ENCODE measurements around the gene BMPR1A.

BMPR1A gene

GRCh38 chr10:86967481-86967941, 211.1 kb downstream of the BMPR1A start:
- H3K27ac ChIP-seq: no peak overlapping the region
- TF ChIP-seq ZFX (IDR thresholded peaks at IDR 0.05) (no peak), CTCF (conservative IDR thresholded peaks at IDR 0.05) (no peak)

- no peak within 1 kb of the TSS for H3K27ac ChIP-seq
Measured at GRCh38 chr10:86968271-86968993, 212.0 kb downstream of the BMPR1A start, which contains the start of gene ADIRF. Gene ADIRF, plus strand, starts transcription at chr10:86968482. Its CDS starts 63 bp downstream, at chr10:86968545.

GRCh38 chr10:86968994-86969355, 212.6 kb downstream of the BMPR1A start:
- TF ChIP-seq CTCF (conservative IDR thresholded peaks at IDR 0.05): no peak
- no peak overlapping the region for H3K27ac ChIP-seq

More at GRCh38 chr10:86968271-86968993, 212.0 kb downstream of the BMPR1A start, which contains the start of gene ADIRF:
- TF ChIP-seq CTCF (conservative IDR thresholded peaks at IDR 0.05) (no peak), ZFX (IDR thresholded peaks at IDR 0.05) (no peak)

GRCh38 chr10:86969421-86970041, 213.1 kb downstream of the BMPR1A start:
- H3K27ac ChIP-seq: no peak overlapping the region
- TF ChIP-seq ZFX (IDR thresholded peaks at IDR 0.05) (no peak), CTCF (conservative IDR thresholded peaks at IDR 0.05) (no peak)

GRCh38 chr10:86970162-86970981, 214.0 kb downstream of the BMPR1A start:
- TF ChIP-seq ZFX (IDR thresholded peaks at IDR 0.05) (no peak), CTCF (conservative IDR thresholded peaks at IDR 0.05) (no peak)
- no peak overlapping the region for H3K27ac ChIP-seq

- no peak overlapping the region for H3K27ac ChIP-seq
- TF ChIP-seq CTCF (conservative IDR thresholded peaks at IDR 0.05) (no peak), ZFX (IDR thresholded peaks at IDR 0.05) (no peak)
Measured at GRCh38 chr10:86970982-86971231, 214.5 kb downstream of the BMPR1A start.

All from C4-2B (cell line).